GM20000 (cell line): ENCODE data around the gene SLC39A7.
A peak's percentile ranks its signal among the peaks of the same experiment; 100 is the strongest.

Source experiments
- DNase-seq: peaks from one replicate; pipeline ENCODE4 v3.0.0; 2012; ENCODE audit warnings: low spot score
- TF ChIP-seq, protein P1 (sequence below): IDR thresholded peaks from 2 replicates; pipeline ENCODE4 v1.5.1; 2012; ENCODE audit warnings: mild to moderate bottlenecking, control low read depth; ENCODE audit errors: extremely low read depth, missing control alignments

The SLC39A7 gene

DNA sequence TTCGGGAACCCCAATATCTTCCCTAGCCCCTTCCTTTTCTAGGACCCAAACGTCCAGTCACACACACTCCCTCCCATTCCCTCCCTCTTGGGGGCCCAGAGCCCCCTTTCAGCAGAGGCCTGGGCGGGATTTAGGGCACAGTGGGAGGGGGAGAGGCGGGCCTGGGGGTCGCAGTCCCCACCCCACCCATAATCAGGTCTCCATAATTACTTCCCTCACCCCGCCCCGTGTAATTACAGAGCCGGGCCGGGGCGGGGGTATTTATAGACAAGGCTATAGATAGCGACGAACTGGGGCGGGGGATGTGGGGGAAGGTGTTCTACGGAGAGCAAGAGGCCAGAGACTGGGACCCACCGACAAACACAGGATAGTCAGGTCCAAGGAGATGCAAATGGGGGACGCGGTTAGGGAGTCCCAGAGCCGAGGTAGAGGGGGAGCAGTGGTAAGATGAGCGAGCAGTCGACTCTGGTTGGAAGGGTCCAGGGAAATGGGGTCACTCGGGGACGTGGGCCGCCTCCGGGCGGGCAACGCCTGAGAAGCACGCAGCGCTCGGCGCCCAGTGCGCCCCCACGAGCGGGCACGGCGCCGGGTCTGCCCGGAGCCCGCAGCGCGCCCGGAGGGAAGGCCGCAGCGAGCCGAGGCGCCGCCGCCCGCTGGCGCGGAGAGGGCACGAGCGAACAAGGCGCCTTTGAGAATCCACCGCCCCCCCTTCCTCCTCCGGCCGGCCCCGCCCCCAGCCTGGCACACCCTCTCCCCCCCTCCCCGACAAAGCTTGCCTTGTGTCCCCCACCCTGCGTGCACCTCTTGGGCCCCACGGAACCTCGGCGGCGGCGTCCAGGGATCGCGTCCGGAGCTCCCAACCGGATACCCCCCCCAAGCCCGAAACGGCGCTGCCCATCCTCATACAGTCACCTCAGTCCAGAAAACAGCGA lies 7.7 kb upstream of the SLC39A7 start:
- DNase-seq: peak; percentile 56
- TF ChIP-seq, protein P1, sequence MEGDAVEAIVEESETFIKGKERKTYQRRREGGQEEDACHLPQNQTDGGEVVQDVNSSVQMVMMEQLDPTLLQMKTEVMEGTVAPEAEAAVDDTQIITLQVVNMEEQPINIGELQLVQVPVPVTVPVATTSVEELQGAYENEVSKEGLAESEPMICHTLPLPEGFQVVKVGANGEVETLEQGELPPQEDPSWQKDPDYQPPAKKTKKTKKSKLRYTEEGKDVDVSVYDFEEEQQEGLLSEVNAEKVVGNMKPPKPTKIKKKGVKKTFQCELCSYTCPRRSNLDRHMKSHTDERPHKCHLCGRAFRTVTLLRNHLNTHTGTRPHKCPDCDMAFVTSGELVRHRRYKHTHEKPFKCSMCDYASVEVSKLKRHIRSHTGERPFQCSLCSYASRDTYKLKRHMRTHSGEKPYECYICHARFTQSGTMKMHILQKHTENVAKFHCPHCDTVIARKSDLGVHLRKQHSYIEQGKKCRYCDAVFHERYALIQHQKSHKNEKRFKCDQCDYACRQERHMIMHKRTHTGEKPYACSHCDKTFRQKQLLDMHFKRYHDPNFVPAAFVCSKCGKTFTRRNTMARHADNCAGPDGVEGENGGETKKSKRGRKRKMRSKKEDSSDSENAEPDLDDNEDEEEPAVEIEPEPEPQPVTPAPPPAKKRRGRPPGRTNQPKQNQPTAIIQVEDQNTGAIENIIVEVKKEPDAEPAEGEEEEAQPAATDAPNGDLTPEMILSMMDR: no peak

GRCh38 chr6:33193619-33194018 lies 7.0 kb upstream of the SLC39A7 start:
- TF ChIP-seq, protein P1: no peak
- DNase-seq: no peak

DNA sequence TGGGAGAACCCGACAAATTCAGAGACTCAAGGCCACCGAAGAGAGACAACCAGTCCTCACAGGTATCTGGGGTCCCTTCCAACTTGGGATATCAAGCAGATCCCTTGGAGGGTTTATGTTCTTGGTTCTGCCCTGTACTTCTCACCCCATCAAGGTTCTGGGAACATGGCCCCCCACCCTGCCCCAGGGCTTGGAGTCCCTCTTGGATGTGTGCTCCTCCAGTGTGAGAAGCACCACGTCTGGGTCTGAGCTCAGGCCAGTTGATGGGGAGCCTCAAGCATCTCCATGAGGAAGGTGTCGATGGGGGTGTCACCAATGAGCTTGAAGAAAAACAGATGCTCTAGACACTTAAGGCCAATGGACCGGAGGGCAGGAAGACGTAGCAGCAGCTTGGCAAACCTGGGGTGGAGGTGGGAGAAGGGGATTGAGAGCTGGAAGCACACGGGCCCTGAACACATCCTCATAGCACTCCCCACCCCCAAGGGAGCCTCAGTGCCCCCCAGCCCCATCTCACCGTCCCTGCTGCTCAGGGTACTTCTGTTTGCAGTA lies 6.2 kb upstream of the SLC39A7 start:
- TF ChIP-seq, protein P1: no peak

DNA sequence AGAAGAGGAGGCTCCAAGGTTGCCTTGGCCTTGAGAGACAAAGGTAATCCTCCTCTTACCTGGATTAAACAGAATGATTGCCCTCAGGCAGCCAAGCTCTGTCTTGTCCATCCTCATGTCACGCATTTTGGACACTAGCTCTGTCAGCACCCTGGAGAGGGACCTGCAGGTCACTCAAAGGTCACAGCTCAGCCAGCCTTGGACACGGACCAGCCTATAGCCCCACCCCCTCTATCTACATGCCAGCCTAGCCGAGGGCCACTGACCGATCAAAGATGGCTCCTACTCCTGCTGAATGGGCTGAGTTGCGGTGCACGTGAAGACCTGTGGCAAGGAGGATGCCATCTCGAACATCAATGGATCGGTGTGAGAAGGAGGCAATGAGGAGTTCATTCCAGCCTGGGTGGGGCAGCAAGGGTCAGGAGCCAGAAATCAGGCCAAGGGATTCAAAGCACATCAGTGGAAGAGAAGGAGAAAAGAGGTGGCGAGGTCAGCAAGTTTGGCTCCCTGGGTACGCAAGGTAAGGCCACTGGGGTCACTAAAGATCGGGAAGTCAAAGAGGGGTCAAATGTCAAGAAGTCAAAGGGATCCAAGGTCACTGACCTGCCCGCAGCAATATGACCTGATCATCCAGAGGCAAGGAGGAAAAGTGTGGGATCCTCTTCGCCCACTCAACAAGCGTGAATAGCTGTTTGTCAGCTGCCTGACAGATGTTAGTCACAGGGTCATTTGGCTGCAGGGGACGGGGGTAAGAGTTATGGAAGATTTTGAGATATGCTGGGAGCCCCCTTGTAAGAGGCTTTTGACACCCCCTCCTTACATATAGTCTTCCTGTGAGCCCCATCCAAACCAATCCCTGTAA lies 5.1 kb upstream of the SLC39A7 start:
- DNase-seq: no peak
- TF ChIP-seq, protein P1: no peak

More for the DNA sequence above, 6.2 kb upstream of the SLC39A7 start:
- no peak for DNase-seq

DNA sequence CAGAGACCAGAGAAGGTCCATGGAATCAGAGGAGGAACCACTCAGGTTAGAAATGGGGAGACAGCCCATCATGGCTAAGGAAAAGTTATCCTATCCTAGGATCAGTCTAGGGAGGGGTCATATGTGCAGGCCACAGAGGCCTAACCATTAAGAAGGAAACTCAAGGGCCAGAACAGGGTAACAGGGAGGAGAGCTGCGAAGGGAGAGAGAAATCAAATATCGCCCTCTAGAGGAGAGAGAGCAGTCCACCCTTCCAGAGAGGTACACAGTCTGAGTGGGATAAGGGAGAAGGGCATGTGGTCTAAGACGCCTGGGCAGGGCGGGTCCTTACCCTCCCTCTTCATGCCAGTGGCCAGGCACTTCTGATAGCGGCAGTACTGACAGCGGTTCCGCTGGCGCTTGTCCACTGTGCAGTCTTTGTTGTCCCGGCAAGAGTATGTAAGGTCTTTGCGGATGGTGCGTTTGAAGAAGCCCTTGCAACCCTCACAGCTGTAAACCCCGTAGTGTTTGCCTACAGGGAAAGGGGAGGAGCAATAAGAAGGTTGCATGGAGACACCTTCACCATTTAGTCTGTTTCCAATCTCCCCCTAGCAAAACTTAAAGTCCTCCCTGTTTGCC lies 3.1 kb upstream of the SLC39A7 start:
- peak; percentile 83 for DNase-seq
- TF ChIP-seq, protein P1: peak; percentile 65

DNA sequence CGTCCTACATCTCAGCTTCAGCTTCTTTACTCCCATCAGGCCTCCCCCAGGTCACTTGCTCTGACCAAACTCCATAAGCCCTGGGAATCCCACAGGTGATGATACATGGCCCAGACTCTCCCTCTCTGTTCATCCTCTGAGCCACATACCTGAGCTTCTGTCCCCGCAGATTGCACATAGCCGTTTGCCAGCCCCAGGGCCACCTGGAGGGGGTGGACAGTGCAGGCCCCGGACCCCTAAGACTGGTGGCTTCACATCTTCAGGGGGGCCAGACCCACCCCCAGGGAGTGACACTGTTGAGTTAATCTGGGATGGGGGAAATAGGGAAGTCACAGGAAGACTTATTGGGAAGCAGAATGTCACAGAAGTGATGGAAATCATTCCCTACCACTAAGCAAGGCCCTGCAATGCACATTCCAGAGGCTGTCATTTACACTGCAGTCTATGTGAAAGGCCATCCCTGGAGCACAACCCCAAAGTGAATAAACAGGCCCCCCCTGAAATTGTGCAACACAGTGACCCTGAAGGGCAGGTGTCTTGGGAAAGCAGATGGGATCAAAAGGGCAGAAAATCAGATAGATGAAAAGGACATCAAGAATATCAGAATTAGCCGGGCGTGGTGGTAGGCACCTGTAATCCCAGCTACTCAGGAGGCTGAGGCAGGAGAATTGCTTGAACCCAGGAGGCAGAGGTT lies 2.4 kb upstream of the SLC39A7 start:
- TF ChIP-seq, protein P1: no peak

More for the DNA sequence above, 2.4 kb upstream of the SLC39A7 start:
- no peak for DNase-seq
